HT-29 (cell line): ENCODE measurements around the gene MICU1. TPM values are rescaled to one million over a fixed set of nuclear protein-coding genes. Genes with fewer than 3 reads are reported as not detected.
"Not testable (repeated sequence)": the region's sequence is repeated elsewhere in the genome, so short reads cannot be mapped to it uniquely, and the experiment has no call there.

Experiments used
- DNase-seq: peaks from one replicate; pipeline ENCODE4 v3.0.0-alpha.2; 2015; ENCODE audit warnings: low spot score
- total RNA-seq: library from RNA; depleted of rRNA; stranded (reverse); fragments of >200 nt; shearing (Covaris generic); gene quantifications from 2 replicates; pipeline ENCODE4 v1.2.3, GENCODE V29; 2014

The MICU1 gene
- total RNA-seq, 1 experiment from 2014 or later = 21.1 TPM

DNA sequence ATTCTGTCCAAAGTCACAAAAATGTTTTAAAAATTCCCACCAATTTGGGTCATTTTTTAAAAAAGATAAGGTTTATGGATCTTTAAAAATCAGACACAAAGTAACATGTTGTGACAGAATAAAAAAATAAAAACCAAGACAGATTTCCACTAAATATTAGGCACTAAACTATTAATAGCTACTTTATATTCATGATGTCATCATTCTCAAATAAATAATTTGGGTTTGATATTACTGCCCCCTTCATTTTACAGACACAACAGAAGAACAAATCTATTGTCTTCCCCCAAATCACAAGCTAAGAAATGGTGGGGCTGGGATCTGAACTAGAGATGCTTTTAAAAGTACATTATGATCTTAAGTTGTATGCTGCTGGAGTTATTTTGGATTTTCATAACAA lies 119.4 kb downstream of the MICU1 start:
- no peak for DNase-seq

DNA sequence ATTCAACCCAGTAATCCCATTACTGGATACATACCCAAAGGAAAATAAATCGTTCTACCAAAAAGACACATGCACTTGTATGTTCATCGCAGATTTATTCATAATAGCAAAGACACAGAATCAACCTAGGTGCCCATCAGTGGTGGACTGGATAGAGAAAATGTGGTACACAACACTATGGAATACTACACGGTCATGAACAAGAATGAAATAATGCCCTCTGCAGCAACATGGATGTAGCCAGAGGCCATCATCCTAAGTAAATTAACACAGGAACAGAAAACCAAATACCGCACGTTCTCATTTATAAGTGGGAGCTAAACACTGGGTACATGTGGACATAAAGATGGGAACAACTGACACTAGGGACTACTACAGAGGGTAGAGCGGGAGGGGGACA lies 120.4 kb downstream of the MICU1 start:
- DNase-seq = no peak

DNA sequence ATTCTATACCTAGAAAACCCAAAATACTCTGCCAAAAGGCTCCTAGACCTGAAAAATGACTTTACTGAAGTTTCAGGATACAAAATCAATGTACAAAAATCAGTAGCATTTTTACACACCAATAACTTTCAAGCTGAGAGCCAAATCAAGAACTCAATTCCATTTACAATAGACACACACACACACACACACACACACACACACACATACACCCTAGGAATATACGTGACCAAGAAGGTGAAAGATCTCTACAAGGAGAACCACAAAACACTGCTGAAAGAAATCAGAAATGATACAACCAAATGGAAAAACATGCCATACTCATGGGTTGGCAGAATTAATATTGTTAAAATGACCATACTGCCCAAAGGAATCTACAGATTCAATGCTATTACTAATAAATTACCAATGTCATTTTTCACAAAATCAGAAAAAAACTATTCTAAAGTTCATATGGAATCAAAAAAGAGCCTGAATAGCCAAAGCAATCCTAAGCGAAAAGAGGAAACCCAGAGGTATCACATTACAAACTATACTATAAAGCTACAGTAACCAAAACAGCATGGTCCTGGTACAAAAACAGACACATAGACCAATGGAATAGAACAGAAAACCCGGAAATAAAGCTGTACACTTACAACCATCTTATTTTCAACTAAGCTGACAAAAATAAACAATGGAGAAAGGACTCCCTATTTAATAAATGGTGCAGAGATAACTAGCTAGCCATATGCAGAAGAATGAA lies 122.0 kb downstream of the MICU1 start:
- no peak for DNase-seq

DNA sequence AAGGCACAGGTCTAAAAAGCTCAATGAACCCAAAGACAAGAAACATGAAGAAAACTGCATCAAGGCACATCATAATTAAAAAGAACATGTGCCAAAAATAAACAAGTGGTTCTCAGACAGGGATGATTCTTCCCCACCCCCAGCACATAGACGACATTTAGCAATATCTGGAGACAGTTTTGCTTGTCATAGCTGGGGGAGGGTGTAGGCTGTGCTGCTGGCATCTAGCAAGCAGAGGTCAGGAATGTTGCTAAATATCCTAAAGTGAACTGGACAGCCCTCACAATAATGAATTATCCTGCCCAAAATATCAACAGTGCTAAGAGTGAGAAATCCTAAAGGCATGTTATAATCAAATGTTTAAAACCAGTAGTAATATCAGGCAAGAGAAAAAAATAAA lies 122.6 kb downstream of the MICU1 start:
- no peak for DNase-seq

DNA sequence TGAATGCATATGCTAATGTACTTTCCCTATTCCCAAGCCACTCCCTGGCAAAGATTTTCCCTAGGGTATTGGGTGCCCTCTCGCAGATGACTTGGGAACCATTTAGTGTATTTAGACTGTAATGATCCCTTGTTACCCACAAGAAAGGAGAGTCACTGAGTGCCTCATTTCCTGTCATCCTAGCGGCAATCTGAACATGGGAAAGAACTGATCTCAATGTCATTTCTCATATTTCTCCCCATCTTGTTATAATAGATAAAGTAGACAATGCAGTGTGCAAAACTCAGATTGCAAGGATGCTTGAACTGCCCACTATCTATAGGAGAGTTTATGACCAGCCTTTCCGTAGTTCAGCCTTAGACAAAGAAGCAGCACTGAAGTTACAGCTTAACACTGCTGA lies 123.3 kb downstream of the MICU1 start:
- DNase-seq = no peak

DNA sequence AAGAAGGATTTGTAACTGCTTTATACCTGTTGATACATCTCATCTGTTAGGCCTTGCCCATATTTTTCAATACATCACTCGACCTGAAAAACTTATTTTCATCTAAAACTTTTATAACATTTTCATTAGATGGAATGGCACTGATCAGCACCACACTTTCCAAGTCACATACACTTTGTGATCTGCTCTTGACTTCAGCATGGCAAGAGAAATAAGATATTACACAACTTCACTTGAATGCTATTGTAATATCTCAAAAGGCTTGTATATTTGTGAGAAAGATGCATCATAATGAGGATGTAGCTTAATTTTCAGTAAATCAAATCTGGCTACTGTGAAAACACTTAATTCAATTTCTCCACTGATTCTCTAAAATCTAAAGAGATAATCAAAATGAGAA lies 126.2 kb downstream of the MICU1 start:
- no peak for DNase-seq

DNA sequence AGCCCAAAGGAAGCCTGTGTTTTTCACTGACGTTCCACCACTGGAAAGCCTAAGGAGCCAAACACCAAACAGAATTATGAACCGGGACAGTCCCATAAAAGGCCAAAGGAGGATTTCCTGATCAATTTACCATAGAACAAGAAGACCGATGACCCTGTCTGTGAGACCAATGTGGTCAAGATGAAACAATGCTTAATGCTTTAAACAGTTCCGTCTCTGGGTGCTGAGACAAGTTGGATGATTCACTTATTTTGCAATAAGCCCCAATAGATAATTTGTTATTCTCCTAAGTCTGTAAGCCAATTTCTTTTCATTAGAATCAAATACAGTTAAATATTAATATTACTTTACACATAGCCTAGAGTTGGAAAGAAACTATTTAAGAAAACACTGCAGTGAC lies 134.9 kb downstream of the MICU1 start:
- no peak for DNase-seq

DNA sequence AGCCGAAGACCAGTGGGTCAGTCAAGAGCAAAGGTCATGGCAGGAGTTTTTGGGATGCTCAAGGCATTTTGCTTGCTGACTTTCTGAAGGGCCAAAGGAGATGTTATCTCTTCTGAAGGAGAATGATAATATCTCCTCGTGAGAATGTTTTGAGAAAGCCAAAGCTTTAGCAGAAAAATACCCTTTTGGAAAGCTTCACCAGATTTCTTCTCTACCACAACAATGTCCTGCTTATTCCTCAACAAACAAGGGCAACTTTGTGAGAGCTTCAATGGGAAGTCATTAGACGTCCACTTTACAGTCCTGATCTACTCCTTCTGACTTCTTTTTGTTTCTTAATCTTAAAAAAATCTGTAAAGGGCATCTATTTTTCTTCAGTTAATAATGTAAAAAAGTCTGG lies 138.4 kb downstream of the MICU1 start:
- DNase-seq = no peak

DNA sequence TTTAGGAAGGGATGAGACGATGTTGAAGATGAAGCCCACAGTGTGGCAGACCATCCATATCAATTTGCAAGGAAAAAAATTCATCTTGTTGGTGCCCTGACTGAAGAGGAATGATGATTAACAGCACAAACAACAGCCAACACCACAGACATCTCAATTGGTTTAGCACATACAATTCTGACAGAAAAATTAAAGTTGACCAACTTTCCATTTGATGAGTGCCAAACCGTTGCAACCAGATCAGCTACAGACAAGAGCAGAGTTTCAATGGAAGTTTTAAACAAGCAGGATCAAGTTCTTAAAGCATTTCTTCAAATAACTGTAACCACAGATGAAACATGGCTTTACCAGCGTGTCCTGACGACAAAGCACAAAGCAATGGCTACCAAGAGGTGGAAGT lies 138.8 kb downstream of the MICU1 start:
- no peak for DNase-seq

DNA sequence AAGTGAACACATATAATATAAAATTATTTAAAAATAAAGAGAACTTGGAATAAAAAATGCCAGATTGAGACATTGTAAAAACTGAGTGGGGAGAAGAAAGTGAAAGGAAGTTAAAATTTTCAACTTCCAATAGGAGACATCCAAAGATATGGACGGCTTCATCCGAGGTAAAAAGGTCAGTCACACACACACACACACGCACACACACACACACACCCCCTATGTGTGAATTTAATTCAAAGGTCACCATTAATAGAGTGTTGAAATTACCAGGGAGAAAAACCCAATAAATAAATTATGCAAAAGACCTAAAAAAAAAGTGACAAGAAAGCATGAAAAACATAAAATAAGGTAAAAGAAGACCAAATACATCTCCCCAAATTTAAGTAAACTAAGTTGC lies 140.2 kb downstream of the MICU1 start:
- no peak for DNase-seq

DNA sequence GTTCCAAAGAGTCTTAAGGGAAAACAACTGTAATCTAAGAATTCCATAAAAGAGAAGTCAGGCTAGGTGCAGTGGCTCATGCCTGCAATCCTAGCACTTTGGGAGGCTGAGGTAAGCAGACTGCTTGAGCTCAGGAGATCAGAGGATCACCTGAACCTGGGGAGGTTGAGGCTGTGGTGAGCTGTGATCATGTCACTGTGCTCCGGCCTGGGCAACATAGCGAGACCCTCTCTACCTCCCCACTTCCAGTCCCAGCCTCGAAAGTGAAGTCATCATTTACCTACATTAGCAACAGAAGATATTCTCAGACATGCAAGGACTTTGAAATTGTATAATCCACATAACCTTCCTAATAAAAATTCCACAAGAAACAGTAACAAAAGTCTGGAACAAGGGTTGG lies 141.4 kb downstream of the MICU1 start:
- no peak for DNase-seq

DNA sequence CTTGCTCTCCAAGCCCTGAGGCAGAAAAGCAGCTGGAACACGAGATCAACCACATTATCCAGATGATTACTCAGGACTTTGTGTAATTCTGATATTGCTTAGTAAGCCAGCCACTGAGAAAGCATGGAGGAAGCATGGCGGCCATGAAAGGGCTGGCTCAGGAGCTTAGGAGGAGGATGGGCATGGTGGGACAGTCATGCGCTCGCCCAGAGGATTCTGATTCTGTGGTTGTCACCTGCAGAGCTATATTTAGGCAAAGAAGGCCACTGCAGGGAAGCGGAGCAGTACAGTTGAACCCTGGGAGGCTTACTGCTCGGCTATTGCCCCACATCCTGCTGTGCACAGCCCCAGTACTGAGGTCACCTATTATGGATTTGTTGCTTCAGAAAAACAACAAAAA lies 142.4 kb downstream of the MICU1 start:
- no peak for DNase-seq

DNA sequence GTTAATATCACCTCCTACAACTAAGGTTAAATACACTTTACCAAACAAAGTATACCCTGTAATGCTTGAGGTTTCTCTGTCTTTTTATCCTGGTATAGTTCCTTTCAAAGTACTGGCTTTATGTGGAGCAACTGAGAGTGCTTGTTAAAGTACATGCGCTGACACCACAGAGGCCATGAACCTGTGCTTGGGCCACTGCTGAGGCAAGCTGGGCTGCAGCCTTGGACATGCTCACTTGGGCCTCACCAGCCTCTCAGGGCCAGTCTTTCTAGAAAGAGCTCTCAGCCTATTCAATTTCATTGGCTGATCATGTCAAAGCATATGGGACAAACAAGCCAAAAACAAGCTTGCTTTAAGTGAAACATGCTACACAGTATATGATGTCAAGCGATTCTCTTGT lies 145.0 kb downstream of the MICU1 start:
- no peak for DNase-seq

DNA sequence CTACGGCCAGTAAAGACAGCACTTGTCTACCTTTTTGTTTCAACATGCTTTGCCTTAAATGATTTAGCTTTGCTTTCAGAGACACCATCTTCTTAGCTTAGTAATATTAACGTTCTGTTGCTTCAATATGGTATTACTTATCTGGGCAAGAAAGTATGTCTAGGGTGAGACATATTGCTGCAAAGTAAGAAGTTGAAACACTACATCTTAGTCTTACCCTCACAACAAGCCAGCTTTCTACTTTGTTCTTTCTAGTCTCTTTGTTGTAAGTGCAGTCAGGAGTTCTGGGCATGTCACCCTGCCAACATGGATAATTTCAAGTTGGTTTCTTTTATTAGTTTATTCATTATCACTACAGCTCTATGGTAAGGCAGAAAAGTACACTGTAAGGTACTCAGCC lies 148.4 kb downstream of the MICU1 start:
- DNase-seq = no peak

DNA sequence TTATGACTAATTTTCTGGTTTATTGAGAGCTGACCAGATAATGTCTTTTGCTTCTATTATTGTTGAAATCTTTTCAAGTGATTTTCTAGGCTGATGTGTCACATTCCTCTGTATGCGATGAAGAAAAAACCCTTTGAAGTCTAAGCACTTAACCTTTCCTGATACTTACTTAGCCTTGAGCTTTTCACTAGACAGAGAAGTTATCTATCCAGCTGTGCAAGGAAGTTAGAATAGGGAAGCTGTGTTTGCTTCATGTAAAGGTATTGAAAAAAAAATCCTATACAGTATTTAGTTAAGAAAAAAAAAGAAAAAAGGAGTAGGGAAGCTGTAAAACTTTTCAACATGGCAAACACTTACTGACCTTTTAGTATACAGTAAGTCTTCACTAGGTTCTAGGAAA lies 153.6 kb downstream of the MICU1 start:
- no peak for DNase-seq

DNA sequence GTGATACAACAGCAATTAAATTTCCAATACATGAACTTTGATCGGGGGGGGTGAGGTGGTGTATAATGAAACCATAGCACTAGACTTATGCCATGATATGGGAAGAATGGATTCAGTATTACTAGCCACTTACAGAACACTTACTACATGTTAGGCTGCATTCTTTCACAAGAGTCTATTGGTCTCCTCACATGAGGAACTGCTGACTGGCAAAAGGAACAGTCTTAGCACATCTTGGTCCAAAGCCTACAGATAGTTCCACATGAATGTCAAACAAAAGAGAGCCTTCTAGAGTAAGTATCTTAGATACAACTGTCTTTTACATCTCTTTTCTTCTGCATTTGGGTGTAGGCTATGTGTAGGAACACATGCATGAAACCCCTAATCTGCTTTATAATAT lies 155.2 kb downstream of the MICU1 start:
- no peak for DNase-seq

DNA sequence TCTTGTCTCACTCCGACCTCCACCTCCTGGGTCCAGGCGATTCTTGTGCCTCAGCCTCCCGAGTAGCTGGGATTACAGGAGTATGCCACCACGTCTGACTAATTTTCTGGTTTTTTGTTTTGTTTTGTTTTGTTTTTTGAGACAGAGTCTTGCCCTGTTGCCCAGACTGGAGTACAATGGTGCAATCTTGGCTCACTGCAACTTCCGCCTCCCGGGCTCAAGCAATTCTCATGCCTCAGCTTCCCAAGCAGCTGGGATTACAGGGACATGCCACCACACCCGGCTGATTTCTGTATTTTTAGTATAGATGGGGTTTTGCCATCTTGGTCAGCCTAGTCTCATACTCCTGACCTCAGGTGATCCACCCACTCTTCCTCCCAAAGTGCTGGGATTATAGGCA lies 158.8 kb downstream of the MICU1 start:
- DNase-seq = not testable (repeated sequence)

DNA sequence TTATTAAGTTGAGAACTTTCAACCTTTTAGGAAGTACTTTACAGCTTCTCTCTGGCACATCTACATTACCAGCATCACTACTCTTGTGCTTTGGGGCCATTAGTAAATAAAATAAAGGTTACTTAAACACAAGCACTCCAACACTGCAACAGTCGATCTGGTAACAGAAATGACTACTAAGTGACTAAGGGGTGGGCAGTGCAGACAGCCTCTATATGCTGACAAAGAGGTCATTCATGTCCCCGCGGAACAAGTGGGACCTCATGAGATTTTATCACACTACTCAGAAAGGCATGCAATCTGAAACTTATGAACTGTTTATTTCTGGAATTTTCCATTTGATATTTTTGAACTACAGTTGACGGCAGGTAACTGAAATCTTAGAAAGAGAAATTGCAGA lies 159.9 kb downstream of the MICU1 start:
- peak; percentile 50 for DNase-seq

DNA sequence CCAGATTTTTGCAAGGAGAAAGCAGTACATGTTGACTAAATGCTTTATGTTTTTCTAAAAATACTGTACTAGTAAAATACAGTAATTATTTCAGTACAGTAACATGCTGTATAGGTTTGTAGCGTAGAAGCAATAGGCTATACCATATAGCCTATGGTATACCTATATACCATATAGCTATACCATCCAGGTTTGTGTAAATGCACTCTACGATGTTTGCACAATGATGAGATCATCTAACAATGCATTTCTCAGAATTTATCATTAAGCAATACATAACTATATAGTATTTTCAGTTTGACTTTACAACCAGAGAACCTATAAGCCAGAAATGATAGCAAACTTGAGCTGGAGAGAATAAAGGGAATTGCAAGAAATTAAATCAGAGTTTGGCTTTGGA lies 161.4 kb downstream of the MICU1 start:
- no peak for DNase-seq

DNA sequence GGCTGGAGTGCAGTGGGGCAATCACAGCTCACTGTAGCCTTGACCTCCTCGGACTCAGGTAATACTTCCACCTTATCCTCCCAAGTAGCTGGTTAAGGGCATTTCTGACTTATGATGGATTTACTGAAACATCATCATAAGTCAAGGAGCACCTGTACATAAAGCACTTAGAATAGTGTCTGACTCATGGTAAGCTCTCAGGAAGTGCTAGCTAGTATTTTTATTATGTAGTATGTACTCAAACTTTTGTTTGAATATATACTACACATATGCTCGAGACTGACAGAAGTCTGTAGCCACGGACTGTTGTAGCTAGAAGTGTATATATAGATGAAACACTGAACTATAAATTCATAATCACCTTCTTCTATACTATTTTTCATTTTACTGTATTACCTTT lies 163.6 kb downstream of the MICU1 start:
- no peak for DNase-seq

DNA sequence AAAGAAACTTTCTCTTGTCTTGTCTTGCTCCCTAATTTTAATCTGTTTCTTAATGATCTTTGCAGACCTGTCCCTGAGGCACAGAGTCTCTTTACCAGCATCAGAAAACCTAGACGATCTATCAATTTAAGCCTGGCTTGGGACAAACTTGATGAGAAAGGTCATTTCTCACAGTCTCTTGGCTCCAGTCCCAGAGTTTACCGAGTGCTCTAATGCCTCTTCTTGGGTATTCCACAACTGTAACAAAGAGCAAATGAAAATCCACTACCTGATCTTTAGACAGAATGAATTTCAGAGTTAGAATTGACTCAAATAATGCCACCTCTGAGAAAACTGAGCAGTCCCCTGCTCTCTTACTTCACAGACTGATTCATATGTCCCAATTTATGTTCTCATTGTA lies 164.8 kb downstream of the MICU1 start:
- peak; percentile 45 for DNase-seq

DNA sequence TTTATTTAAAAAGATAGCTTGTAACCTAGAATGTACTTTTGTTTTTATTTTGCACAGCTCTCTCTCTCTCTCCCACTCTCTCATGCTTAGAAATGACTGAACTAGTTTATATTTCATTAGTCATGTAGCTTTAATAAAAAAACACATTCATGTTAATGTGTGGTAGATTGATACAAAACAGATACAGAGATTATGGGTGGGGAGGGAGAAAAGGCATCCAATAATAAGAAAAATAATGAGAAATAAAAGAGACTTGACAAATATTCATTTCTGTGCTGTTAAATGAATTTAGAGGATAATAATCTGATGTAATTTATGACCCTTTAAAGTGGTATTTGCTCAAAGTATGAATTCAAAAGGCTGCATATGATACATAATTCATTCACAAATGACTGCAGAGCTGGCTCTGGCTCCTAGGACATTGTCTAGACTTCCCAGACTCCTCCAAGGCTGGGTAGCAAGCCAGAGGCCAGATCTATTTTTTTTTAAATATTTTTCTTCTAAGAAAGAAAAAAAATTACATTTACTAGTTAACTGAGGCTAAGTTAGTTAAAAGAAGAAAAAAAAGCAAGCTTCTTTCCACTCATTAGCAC lies 165.5 kb downstream of the MICU1 start:
- DNase-seq = no peak

DNA sequence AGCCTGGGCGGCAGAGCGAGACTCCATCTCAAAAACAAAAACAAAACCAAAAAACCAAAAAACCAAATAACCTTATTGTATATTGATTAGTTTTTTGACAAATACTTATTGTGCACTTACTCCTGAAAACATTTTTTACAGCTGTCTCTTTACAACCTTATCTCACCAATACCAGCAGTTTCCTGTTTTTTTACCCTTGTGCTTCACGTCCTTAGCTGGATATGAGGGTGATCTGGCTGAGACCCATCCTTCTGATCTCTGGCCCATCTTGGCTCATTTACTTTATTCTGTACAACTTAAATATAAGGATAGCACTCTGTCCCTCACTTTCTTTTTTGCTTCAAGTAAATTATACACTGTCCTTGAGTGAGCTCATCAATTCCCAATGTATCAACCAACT lies 166.6 kb downstream of the MICU1 start:
- DNase-seq = no peak
